Endothelial cell of umbilical vein (primary cell): ENCODE measurements around the gene OSGEP. TPM values are rescaled to one million over a fixed set of nuclear protein-coding genes. Genes with fewer than 3 reads are reported as not detected.

Source experiments
- BruUV-seq: library from RNA; stranded (reverse); fragments of 400-500 nt; replicated peaks from 2 replicates; lab custom pipeline; 2021; lab: Mats Ljungman, UMichigan
- CTCF ChIA-PET: fragments of 300-600, 350-600 bp; sonication (Branson Sonifier 250); formaldehyde crosslinking; loops from one replicate; lab custom pipeline; 2021; ENCODE audit warnings: antibody characterized with exemption, inconsistent platforms; lab: Charles Lee
- POLR2A ChIA-PET: fragments of 300-600, 350-600 bp; sonication (Branson Sonifier 250); formaldehyde crosslinking; loops from one replicate; lab custom pipeline; 2021; ENCODE audit warnings: antibody characterized with exemption, inconsistent platforms; lab: Charles Lee
- DNase-seq: peaks from one replicate; pipeline ENCODE4 v3.0.0-alpha.2; 2011; ENCODE audit warnings: low read depth, low spot score
- FAIRE-seq: peaks from 2 replicates; lab custom pipeline; 2011; peaks lifted over from hg19 to GRCh38; lab: Jason Lieb, UNC
- H2AFZ ChIP-seq: 2 replicates; pipeline ENCODE4 v1.6.0; 2012; ENCODE audit warnings: low read depth, low read length, control low read depth, inconsistent platforms
- H3K27ac ChIP-seq: 2 replicates; pipeline ENCODE4 v1.5.1; 2011; ENCODE audit warnings: low read depth, mild to moderate bottlenecking, control low read depth, low read length, moderate library complexity; ENCODE audit not compliant: insufficient read depth
- H3K27me3 ChIP-seq, 2 experiments: 2 replicates each; pipeline versions ENCODE4 v1.6.0 to v1.6.1; 2011; ENCODE audit warnings: low read length in 2 of 2, mixed read lengths in 1 of 2; ENCODE audit not compliant: control insufficient read depth in 2 of 2, insufficient read depth in 2 of 2
- H3K36me3 ChIP-seq, 2 experiments: 2 replicates in 1 of 2; 3 replicates in 1 of 2; pipeline ENCODE4 v1.5.1; 2011; ENCODE audit warnings: low read length in 2 of 2, mild to moderate bottlenecking in 1 of 2, moderate library complexity in 1 of 2; ENCODE audit not compliant: control insufficient read depth in 2 of 2, insufficient read depth in 2 of 2; ENCODE audit errors: extremely low read depth in 1 of 2
- H3K4me1 ChIP-seq: 3 replicates; pipeline ENCODE4 v1.5.1; 2011; ENCODE audit warnings: mild to moderate bottlenecking, low read length; ENCODE audit not compliant: control insufficient read depth, insufficient read depth; ENCODE audit errors: extremely low read depth
- H3K4me2 ChIP-seq: 2 replicates; pipeline ENCODE4 v1.6.1; 2011; ENCODE audit warnings: low read length, control low read depth, mixed read lengths; ENCODE audit not compliant: insufficient read depth
- H3K4me3 ChIP-seq, 3 experiments: fragments of 200-600 bp in 1 of 3; sonication (generic), shearing (Covaris generic) in 1 of 3; replicated peaks in 1 of 3; 2 replicates each; pipeline ENCODE4 v1.5.1; 2011 to 2016; ENCODE audit warnings: control low read depth in 3 of 3, low read length in 3 of 3, mild to moderate bottlenecking in 2 of 3, inconsistent platforms in 1 of 3, low read depth in 1 of 3, moderate library complexity in 1 of 3; ENCODE audit not compliant: insufficient read depth in 1 of 3
- H3K79me2 ChIP-seq: 2 replicates; pipeline ENCODE4 v1.6.0; 2012; ENCODE audit warnings: low read length, inconsistent platforms; ENCODE audit not compliant: control insufficient read depth, insufficient read depth
- H3K9ac ChIP-seq: replicated peaks from 2 replicates; pipeline ENCODE3; 2011; ENCODE audit warnings: low read length, control low read depth; ENCODE audit not compliant: insufficient read depth; ENCODE audit errors: extremely low read depth
- H3K9me1 ChIP-seq: replicated peaks from 3 replicates; pipeline ENCODE4 v1.6.0; 2011; ENCODE audit warnings: mild to moderate bottlenecking, low read length; ENCODE audit not compliant: control insufficient read depth, insufficient read depth; ENCODE audit errors: extremely low read depth
- H3K9me3 ChIP-seq: replicated peaks from 2 replicates; pipeline ENCODE4 v1.5.1; 2012; ENCODE audit warnings: low read length, inconsistent platforms; ENCODE audit not compliant: control insufficient read depth, insufficient read depth
- H4K20me1 ChIP-seq: replicated peaks from 2 replicates; pipeline ENCODE3; 2011; ENCODE audit warnings: mild to moderate bottlenecking, low read length; ENCODE audit not compliant: control insufficient read depth, insufficient read depth; ENCODE audit errors: extremely low read depth
- EZH2 ChIP-seq: IDR thresholded peaks from 2 replicates; pipeline ENCODE4 v1.6.1; 2012; ENCODE audit warnings: borderline replicate concordance, low read depth, mild to moderate bottlenecking, moderate library complexity, low read length, inconsistent platforms; ENCODE audit not compliant: severe bottlenecking
- FOS ChIP-seq: IDR thresholded peaks from 2 replicates; pipeline ENCODE4 v1.6.1; 2011; ENCODE audit warnings: mild to moderate bottlenecking, low read length, moderate library complexity, borderline replicate concordance; ENCODE audit not compliant: insufficient read depth
- GATA2 ChIP-seq: IDR thresholded peaks from 2 replicates; pipeline ENCODE4 v1.7.0; 2011; ENCODE audit warnings: low read depth, mild to moderate bottlenecking, moderate library complexity, mixed read lengths, low read length; ENCODE audit not compliant: insufficient read length, insufficient read depth
- JUN ChIP-seq: IDR thresholded peaks from 2 replicates; pipeline ENCODE4 v1.6.1; 2011; ENCODE audit warnings: borderline replicate concordance, low read depth; ENCODE audit not compliant: insufficient read length, insufficient read depth
- MYC ChIP-seq: IDR thresholded peaks from one replicate; pipeline ENCODE4 v1.6.1; 2011; ENCODE audit warnings: mild to moderate bottlenecking, low read depth, low read length
- POLR2A ChIP-seq: IDR thresholded peaks from 2 replicates; pipeline ENCODE4 v1.6.1; 2012; ENCODE audit warnings: low read depth, mild to moderate bottlenecking, control low read depth, low read length
- POLR2AphosphoS5 ChIP-seq: IDR thresholded peaks from 2 replicates; pipeline ENCODE4 v1.6.1; 2012; ENCODE audit warnings: low read depth, mild to moderate bottlenecking, control low read depth, low read length, moderate library complexity; ENCODE audit not compliant: insufficient read depth
- dilution Hi-C: fragments of 300-500 bp; cut with MboI; formaldehyde crosslinking; loops from one replicate; pipeline ENCODE4 v1.15.0; 2019; ENCODE audit warnings: low sequenced_read_pairs; ENCODE audit not compliant: extremely low pct_ligation_motif_present
- intact Hi-C: fragments of 100-400 bp; cut with micrococcal nuclease; formaldehyde crosslinking; loops from one replicate; pipeline ENCODE4 v1.10.0; 2022
- polyA plus RNA-seq, 4 experiments: library from polyadenylated mRNA; depleted of rRNA in 3 of 4; stranded (reverse) in 3 of 4; unstranded in 1 of 4; fragments of >200 nt; gene quantifications; 2 replicates each; pipeline versions ENCODE4 v1.2.1 to v1.2.3, GENCODE V29; 2011 to 2012; ENCODE audit warnings: missing spikeins in 1 of 4
- total RNA-seq: library from RNA; stranded (reverse); gene quantifications from 2 replicates; pipeline ENCODE4 v1.2.3, GENCODE V29; 2021
- TF ChIP-seq, protein P1 (sequence below), 2 donors: IDR thresholded peaks; 1 replicate in 1 of 2; 2 replicates in 1 of 2; pipeline ENCODE4 v1.5.1; 2011; ENCODE audit warnings: low read length in 2 of 2, mild to moderate bottlenecking in 2 of 2, moderate library complexity in 2 of 2, control low read depth in 1 of 2, inconsistent platforms in 1 of 2, low read depth in 1 of 2; ENCODE audit not compliant: insufficient read depth in 1 of 2; ENCODE audit errors: extremely low read depth in 1 of 2
- TF ChIP-seq, protein P2 (sequence below): IDR thresholded peaks from 2 replicates; pipeline ENCODE4 v1.6.1; 2011; ENCODE audit not compliant: insufficient read depth, insufficient read length

The OSGEP gene
- total and polyA plus RNA-seq, 2 donors (not counting 3 experiments of a cell fraction or from before 2014, with no cell fraction given), result 41.8 to 100 TPM

DNA sequence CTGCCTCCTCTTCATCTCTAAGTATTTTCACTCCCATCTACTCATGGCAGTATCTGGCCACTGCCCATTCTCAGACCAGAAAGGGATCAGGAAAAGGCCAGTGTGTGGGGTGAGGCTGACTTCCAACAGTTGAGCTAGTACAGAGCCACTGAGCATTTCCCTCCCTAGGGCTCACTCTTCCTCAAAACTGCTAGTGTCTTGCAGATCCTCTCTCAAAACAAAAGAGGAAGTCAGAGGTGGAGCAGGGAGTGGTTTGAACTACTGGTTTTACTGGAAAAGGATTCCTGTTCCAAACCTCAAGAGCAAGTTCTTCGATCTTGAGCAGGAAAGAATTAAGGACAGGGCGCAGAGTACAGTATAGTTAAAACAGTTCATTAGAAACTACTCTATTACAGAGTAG, 39.0 kb upstream of the OSGEP start:
- H3K4me3 ChIP-seq, result no peak overlapping the region
- no peak for TF ChIP-seq JUN
- no peak for TF ChIP-seq FOS
- TF ChIP-seq POLR2AphosphoS5, result no peak
- TF ChIP-seq, protein P1, sequence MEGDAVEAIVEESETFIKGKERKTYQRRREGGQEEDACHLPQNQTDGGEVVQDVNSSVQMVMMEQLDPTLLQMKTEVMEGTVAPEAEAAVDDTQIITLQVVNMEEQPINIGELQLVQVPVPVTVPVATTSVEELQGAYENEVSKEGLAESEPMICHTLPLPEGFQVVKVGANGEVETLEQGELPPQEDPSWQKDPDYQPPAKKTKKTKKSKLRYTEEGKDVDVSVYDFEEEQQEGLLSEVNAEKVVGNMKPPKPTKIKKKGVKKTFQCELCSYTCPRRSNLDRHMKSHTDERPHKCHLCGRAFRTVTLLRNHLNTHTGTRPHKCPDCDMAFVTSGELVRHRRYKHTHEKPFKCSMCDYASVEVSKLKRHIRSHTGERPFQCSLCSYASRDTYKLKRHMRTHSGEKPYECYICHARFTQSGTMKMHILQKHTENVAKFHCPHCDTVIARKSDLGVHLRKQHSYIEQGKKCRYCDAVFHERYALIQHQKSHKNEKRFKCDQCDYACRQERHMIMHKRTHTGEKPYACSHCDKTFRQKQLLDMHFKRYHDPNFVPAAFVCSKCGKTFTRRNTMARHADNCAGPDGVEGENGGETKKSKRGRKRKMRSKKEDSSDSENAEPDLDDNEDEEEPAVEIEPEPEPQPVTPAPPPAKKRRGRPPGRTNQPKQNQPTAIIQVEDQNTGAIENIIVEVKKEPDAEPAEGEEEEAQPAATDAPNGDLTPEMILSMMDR (IDR thresholded peaks at IDR 0.05; ENCODE audit: extremely low read depth in 1 of 2, insufficient read depth in 1 of 2, low read depth in 1 of 2, low read length in 2 of 2), result no peak
- TF ChIP-seq, protein P2, sequence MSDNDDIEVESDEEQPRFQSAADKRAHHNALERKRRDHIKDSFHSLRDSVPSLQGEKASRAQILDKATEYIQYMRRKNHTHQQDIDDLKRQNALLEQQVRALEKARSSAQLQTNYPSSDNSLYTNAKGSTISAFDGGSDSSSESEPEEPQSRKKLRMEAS, result no peak
- no peak for TF ChIP-seq POLR2A
- TF ChIP-seq GATA2, result no peak
- no peak for TF ChIP-seq MYC
- TF ChIP-seq EZH2, result no peak
- FAIRE-seq (no peak), DNase-seq (no peak)
- intact Hi-C loops (no loop called here), dilution Hi-C loops (no loop called here)
- H3K4me2 ChIP-seq, result no peak overlapping the region
- H3K36me3 ChIP-seq, result no peaks in the 10 kb centered on the region
- no peak overlapping the region for H3K27ac ChIP-seq
- ChIA-PET POLR2A (no interaction called here), CTCF (interaction anchor here (0.7 kb wide), 1 partner anchor 8 kb away, joined by 4 read pairs; no protein-coding TSS in a partner anchor)
- H3K9ac ChIP-seq, result no peak overlapping the region
- peaks cover 16% of the 10 kb centered on the region for H3K4me1 ChIP-seq
- BruUV-seq, result no TSS peak
- H3K9me1 ChIP-seq, result no peaks in the 10 kb centered on the region
- H3K9me3 ChIP-seq, result no peaks in the 10 kb centered on the region
- H3K27me3 ChIP-seq, result no peaks in the 10 kb centered on the region
- no peak overlapping the region for H2AFZ ChIP-seq
- no peaks in the 10 kb centered on the region for H4K20me1 ChIP-seq
- no peaks in the 10 kb centered on the region for H3K79me2 ChIP-seq
